A673 (cell line): ENCODE measurements around the gene RECQL. TPM values are rescaled to one million over a fixed set of nuclear protein-coding genes. Genes with fewer than 3 reads are reported as not detected.

Experiments used
- Bru-seq: library from RNA; stranded (reverse); fragments of 400-500 nt; gene quantifications from one replicate; lab custom pipeline; 2021; lab: Mats Ljungman, UMichigan
- BruChase-seq, 2 experiments: library from RNA; stranded (reverse); fragments of 400-500 nt; gene quantifications; one replicate each; lab custom pipeline; 2021; lab: Mats Ljungman, UMichigan
- BruUV-seq: library from RNA; stranded (reverse); fragments of 400-500 nt; replicated peaks from 2 replicates; lab custom pipeline; 2021; lab: Mats Ljungman, UMichigan
- CTCF ChIA-PET: fragments of 300-600 bp; sonication (Branson Sonifier 250); formaldehyde crosslinking; loops from one replicate; lab custom pipeline; 2022; ENCODE audit warnings: antibody characterized with exemption; lab: Charles Lee
- POLR2A ChIA-PET: fragments of 300-600 bp; sonication (Branson Sonifier 250); formaldehyde crosslinking; loops from one replicate; lab custom pipeline; 2022; ENCODE audit warnings: antibody characterized with exemption; ENCODE audit not compliant: low non-redundant PET; lab: Charles Lee
- DNase-seq: peaks from one replicate; pipeline ENCODE4 v3.0.0-alpha.2; 2015; ENCODE audit warnings: low spot score
- H3K27ac ChIP-seq: fragments of 200-600 bp; sonication (generic); 2 replicates; pipeline ENCODE4 v1.5.1; 2016; ENCODE audit warnings: mixed run types, low read depth, mild to moderate bottlenecking, mixed read lengths, antibody characterized with exemption, low read length; ENCODE audit not compliant: poor library complexity, severe bottlenecking
- H3K27me3 ChIP-seq: fragments of 200-600 bp; sonication (generic); replicated peaks from 2 replicates; pipeline ENCODE4 v1.6.1; 2017; ENCODE audit warnings: mixed run types, low read depth, mild to moderate bottlenecking, mixed read lengths, antibody characterized with exemption, low read length; ENCODE audit not compliant: insufficient read depth, poor library complexity
- H3K36me3 ChIP-seq: fragments of 200-600 bp; sonication (generic); 2 replicates; pipeline ENCODE4 v1.6.1; 2016; ENCODE audit warnings: mixed run types, mild to moderate bottlenecking, mixed read lengths, antibody characterized with exemption, low read length; ENCODE audit not compliant: insufficient read depth, poor library complexity, severe bottlenecking
- H3K4me1 ChIP-seq: fragments of 200-600 bp; sonication (generic); 2 replicates; pipeline ENCODE4 v1.6.1; 2017; ENCODE audit warnings: mixed run types, mild to moderate bottlenecking, mixed read lengths, antibody characterized with exemption, low read length; ENCODE audit not compliant: insufficient read depth, poor library complexity, severe bottlenecking
- H3K4me3 ChIP-seq: fragments of 200-600 bp; sonication (generic); 2 replicates; pipeline ENCODE4 v1.5.1; 2016; ENCODE audit warnings: low read depth, mixed run types, mild to moderate bottlenecking, mixed read lengths, low read length; ENCODE audit not compliant: poor library complexity, severe bottlenecking
- H3K9me3 ChIP-seq: fragments of 200-600 bp; sonication (generic); 2 replicates; pipeline ENCODE4 v1.6.1; 2016; ENCODE audit warnings: mixed run types, low read depth, mild to moderate bottlenecking, mixed read lengths, antibody characterized with exemption, low read length; ENCODE audit not compliant: poor library complexity, severe bottlenecking
- CTCF ChIP-seq: fragments of 300-800, 200-600 bp; sonication (generic); conservative IDR thresholded peaks from 2 replicates; pipeline ENCODE4 v1.5.1; 2017; ENCODE audit warnings: low read depth, mild to moderate bottlenecking, antibody characterized with exemption, low read length, moderate library complexity, mixed read lengths
- EZH2 ChIP-seq: fragments of 200-600 bp; sonication (generic); IDR thresholded peaks from 2 replicates; pipeline ENCODE4 v1.6.1; 2017; ENCODE audit warnings: borderline replicate concordance, low read depth, mild to moderate bottlenecking, mixed read lengths, antibody characterized with exemption, low read length; ENCODE audit not compliant: poor library complexity, severe bottlenecking
- intact Hi-C: fragments of 100-400 bp; cut with micrococcal nuclease; formaldehyde crosslinking; loops from one replicate; pipeline ENCODE4 v1.10.0; 2022; ENCODE audit not compliant: unreplicated experiment
- long read RNA-seq: library from polyadenylated mRNA; stranded (forward); transcript quantifications from one replicate; pipeline ENCODE4 v2.0.0, GENCODE V29; 2022
- total RNA-seq: library from RNA; stranded (reverse); gene quantifications from 2 replicates; pipeline ENCODE4 v1.2.3, GENCODE V29; 2021

Gene RECQL, protein sequence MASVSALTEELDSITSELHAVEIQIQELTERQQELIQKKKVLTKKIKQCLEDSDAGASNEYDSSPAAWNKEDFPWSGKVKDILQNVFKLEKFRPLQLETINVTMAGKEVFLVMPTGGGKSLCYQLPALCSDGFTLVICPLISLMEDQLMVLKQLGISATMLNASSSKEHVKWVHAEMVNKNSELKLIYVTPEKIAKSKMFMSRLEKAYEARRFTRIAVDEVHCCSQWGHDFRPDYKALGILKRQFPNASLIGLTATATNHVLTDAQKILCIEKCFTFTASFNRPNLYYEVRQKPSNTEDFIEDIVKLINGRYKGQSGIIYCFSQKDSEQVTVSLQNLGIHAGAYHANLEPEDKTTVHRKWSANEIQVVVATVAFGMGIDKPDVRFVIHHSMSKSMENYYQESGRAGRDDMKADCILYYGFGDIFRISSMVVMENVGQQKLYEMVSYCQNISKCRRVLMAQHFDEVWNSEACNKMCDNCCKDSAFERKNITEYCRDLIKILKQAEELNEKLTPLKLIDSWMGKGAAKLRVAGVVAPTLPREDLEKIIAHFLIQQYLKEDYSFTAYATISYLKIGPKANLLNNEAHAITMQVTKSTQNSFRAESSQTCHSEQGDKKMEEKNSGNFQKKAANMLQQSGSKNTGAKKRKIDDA
- 38.2 and 39.3 TPM in 2 replicates for total RNA-seq
- percentile 83 among the genes with signal in this experiment for Bru-seq, nascent RNA
- percentile 77 among the genes with signal in this experiment for BruChase-seq, experiment 1, labeled RNA remaining after a 2-hour chase
- percentile 84 among the genes with signal in this experiment for BruChase-seq, experiment 2, labeled RNA remaining after a 6-hour chase
- long read RNA-seq, transcript RECQL-203 (16 exons, 2,572 nt) = minor isoform, 40 of 148 reads
- long read RNA-seq, transcript RECQL-204 (15 exons, 3,702 nt) = major isoform, 47 of 148 reads
- long read RNA-seq, partial matches to known transcripts = 4 of 148 reads
- long read RNA-seq, other reads (novel, unspliced or antisense) = 57 of 148 reads

DNA sequence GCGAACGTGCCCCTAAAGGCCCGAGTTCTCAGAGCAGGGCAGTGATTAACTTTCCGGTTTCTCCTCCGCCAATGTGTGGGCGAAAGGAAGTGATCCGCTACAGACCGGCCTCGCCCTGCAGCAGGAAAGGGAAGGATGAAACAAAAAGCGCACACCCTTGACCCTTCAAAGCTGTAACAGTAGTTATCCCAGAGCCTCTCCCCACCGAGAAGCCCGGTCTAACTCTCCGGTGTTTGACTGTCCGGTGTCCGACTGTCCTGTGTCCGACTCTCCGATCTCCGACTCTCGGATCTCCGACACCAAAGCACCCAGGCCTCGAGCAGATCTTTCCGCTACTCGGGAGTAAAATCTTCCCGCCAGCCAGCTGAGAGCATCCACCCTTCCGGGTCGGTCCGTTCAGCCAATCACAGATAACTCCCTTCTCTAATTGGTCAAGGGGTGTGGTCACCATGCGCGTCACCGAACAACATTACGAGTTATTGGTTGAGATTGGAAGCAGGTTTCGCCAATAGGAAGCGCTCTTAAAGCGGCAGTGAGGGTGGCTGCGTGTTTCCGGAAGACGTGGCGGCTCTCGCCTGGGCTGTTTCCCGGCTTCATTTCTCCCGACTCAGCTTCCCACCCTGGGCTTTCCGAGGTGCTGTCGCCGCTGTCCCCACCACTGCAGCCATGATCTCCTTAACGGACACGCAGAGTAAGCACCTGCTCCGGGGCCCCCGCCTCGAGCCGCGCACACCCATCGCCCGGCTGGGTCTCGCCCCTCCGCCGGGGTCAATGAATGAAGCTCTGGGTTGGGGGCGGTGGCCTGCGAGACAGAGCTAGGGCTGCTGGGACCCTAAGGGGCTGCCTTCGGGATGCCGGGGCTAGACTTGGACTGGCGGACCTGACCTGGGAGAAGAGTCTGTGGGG is at the start of gene RECQL, which contains the start of gene GOLT1B:
TSS of gene RECQL (minus strand) at position 378 of the 906 bp plus-strand sequence. CDS start 2,065 bp downstream, outside the sequence.
TSS of gene GOLT1B (plus strand) at position 532 of the 906 bp plus-strand sequence. CDS start at position 667, 135 bp downstream.
- H3K9me3 ChIP-seq = no peaks in the 10 kb centered on the region
- ChIA-PET CTCF (no interaction called here), POLR2A (interaction anchor here (0.7 kb wide), 1 partner anchor 15 kb away, joined by 3 read pairs; no protein-coding TSS in a partner anchor)
- peak; percentile 98 for DNase-seq
- H3K4me1 ChIP-seq = peaks cover 19% of the 10 kb centered on the region
- H3K27ac ChIP-seq = peak within 1 kb of the TSS; percentile 93
- no TSS peak for BruUV-seq
- peaks cover 7% of the 10 kb centered on the region for H3K36me3 ChIP-seq
- H3K27me3 ChIP-seq = no peaks in the 10 kb centered on the region
- TF ChIP-seq EZH2 (no peak), CTCF (no peak)
- intact Hi-C loops = loop anchor here (5.0 kb wide), 1 partner anchor 156 kb away; the partner anchor contains the start of gene LDHB
- peak within 1 kb of the TSS; percentile 97 for H3K4me3 ChIP-seq

- no peak for DNase-seq
- no TSS peak for BruUV-seq
- H3K36me3 ChIP-seq = no peaks in the 10 kb centered on the region
- H3K4me3 ChIP-seq = no peak overlapping the region
- no peak overlapping the region for H3K27ac ChIP-seq
- POLR2A ChIA-PET = no interaction called here
- CTCF ChIA-PET = no interaction called here
- H3K27me3 ChIP-seq = peaks cover 27% of the 10 kb centered on the region
- no peaks in the 10 kb centered on the region for H3K4me1 ChIP-seq
- no peaks in the 10 kb centered on the region for H3K9me3 ChIP-seq
- no peak for TF ChIP-seq CTCF
- no peak for TF ChIP-seq EZH2
- intact Hi-C loops = no loop called here
These were observed 46.0 kb upstream of the RECQL start for GRCh38 chr12:21547437-21547836.
